Keratinocyte (primary cell): ENCODE results near the gene MLPH.
"Not testable (repeated sequence)": the region's sequence is repeated elsewhere in the genome, so short reads cannot be mapped to it uniquely, and the experiment has no call there.

Source experiments
- CTCF ChIP-seq, 3 experiments: IDR thresholded peaks in 1 of 3; conservative IDR thresholded peaks in 1 of 3; optimal IDR thresholded peaks in 1 of 3; 2 replicates in 2 of 3; 3 replicates in 1 of 3; pipeline versions ENCODE3 to v1.5.1; 2011; ENCODE audit warnings: low read length in 3 of 3, mild to moderate bottlenecking in 3 of 3, moderate library complexity in 2 of 3, control low read depth in 1 of 3, inconsistent platforms in 1 of 3; ENCODE audit not compliant: insufficient read depth in 2 of 3; ENCODE audit errors: extremely low read depth in 1 of 3
- EZH2 ChIP-seq: IDR thresholded peaks from one replicate; pipeline ENCODE4 v1.6.1; 2012; ENCODE audit warnings: inconsistent platforms, mild to moderate bottlenecking, low read length, moderate library complexity

- TF ChIP-seq CTCF (optimal IDR thresholded peaks at IDR 0.05 in 1 of 3, IDR thresholded peaks at IDR 0.05 in 1 of 3, conservative IDR thresholded peaks at IDR 0.05 in 1 of 3; ENCODE audit: extremely low read depth in 1 of 3, insufficient read depth in 2 of 3, low read length in 3 of 3); EZH2: not testable (repeated sequence)
Observed at GRCh38 chr2:237595829-237596519, 108.9 kb downstream of the MLPH start.
